Measurements from ENCODE around the gene DOC2A. TPM values are rescaled to one million over a fixed set of nuclear protein-coding genes. Genes with fewer than 3 reads are reported as not detected.
A peak's percentile ranks its signal among the peaks of the same experiment; 100 is the strongest.

Gene DOC2A
- polyA plus RNA-seq, 1 donor from 2014 or later: 7.3 TPM

DNA sequence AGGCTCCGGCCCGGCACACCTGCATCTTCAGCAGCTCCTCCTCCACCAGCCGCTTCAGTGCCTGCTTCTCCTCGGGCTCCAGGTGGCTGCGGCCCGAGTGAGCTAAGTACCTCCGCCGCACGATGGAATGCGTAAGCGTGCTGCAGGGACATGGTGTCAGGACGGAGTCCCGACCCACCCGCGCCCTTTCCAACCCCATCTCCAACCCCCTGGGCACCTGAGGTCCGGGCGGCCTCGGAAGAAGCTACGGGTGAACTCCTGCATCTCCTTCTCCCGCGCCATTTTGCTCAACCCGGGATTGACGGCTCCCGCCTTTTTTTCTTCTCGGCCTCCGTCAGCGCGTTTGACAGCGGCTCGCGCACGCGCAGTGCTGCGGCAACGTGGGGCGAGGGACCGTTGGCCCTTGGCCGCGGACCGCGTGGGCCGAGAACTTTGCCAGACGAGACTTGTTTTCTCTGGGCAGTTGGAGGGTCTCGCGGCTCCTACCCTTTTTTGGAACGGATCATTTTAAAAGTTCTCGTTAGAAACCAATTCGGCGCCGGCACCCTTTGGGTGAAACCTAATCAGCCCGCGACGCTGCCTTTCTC lies 15.4 kb downstream of the DOC2A start, which contains the start of gene HIRIP3:
Gene HIRIP3 (minus strand): TSS at position 294 of the 587 bp plus-strand sequence. CDS start 12 bp downstream, at position 282.
- peaks cover 7% of the 10 kb centered on the region for H3K79me2 ChIP-seq (replicated peaks; ENCODE audit: insufficient read depth, low read length)
- H3K27ac ChIP-seq (ENCODE audit: low read length): peak within 1 kb of the TSS; percentile 97
- H3F3A ChIP-seq (ENCODE audit: insufficient read depth, low read length, poor library complexity, severe bottlenecking): no peaks in the 10 kb centered on the region
- H3K4me3 ChIP-seq (ENCODE audit: low read length): peak within 1 kb of the TSS; percentile 94
- no peak for TF ChIP-seq EZH2 (IDR thresholded peaks at IDR 0.05; ENCODE audit: borderline replicate concordance, insufficient read depth, low read length, poor library complexity, severe bottlenecking)
- TF ChIP-seq TAF1 (IDR thresholded peaks at IDR 0.05; ENCODE audit: low read depth): peak; percentile 73
- no peak for TF ChIP-seq RAD21 (conservative IDR thresholded peaks at IDR 0.05)
- TF ChIP-seq MXI1 (conservative IDR thresholded peaks at IDR 0.05; ENCODE audit: poor library complexity, severe bottlenecking): peak; percentile 94
- no peak for TF ChIP-seq EP300 (conservative IDR thresholded peaks at IDR 0.05; ENCODE audit: poor library complexity, severe bottlenecking)
- TF ChIP-seq, protein P1, sequence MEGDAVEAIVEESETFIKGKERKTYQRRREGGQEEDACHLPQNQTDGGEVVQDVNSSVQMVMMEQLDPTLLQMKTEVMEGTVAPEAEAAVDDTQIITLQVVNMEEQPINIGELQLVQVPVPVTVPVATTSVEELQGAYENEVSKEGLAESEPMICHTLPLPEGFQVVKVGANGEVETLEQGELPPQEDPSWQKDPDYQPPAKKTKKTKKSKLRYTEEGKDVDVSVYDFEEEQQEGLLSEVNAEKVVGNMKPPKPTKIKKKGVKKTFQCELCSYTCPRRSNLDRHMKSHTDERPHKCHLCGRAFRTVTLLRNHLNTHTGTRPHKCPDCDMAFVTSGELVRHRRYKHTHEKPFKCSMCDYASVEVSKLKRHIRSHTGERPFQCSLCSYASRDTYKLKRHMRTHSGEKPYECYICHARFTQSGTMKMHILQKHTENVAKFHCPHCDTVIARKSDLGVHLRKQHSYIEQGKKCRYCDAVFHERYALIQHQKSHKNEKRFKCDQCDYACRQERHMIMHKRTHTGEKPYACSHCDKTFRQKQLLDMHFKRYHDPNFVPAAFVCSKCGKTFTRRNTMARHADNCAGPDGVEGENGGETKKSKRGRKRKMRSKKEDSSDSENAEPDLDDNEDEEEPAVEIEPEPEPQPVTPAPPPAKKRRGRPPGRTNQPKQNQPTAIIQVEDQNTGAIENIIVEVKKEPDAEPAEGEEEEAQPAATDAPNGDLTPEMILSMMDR (IDR thresholded peaks at IDR 0.05; ENCODE audit: poor library complexity, severe bottlenecking): no peak
- peak; percentile 30 for TF ChIP-seq SMC3 (conservative IDR thresholded peaks at IDR 0.05; ENCODE audit: poor library complexity)
- peak; percentile 48 for TF ChIP-seq POLR2AphosphoS5 (IDR thresholded peaks at IDR 0.05)
- TF ChIP-seq, protein P2, sequence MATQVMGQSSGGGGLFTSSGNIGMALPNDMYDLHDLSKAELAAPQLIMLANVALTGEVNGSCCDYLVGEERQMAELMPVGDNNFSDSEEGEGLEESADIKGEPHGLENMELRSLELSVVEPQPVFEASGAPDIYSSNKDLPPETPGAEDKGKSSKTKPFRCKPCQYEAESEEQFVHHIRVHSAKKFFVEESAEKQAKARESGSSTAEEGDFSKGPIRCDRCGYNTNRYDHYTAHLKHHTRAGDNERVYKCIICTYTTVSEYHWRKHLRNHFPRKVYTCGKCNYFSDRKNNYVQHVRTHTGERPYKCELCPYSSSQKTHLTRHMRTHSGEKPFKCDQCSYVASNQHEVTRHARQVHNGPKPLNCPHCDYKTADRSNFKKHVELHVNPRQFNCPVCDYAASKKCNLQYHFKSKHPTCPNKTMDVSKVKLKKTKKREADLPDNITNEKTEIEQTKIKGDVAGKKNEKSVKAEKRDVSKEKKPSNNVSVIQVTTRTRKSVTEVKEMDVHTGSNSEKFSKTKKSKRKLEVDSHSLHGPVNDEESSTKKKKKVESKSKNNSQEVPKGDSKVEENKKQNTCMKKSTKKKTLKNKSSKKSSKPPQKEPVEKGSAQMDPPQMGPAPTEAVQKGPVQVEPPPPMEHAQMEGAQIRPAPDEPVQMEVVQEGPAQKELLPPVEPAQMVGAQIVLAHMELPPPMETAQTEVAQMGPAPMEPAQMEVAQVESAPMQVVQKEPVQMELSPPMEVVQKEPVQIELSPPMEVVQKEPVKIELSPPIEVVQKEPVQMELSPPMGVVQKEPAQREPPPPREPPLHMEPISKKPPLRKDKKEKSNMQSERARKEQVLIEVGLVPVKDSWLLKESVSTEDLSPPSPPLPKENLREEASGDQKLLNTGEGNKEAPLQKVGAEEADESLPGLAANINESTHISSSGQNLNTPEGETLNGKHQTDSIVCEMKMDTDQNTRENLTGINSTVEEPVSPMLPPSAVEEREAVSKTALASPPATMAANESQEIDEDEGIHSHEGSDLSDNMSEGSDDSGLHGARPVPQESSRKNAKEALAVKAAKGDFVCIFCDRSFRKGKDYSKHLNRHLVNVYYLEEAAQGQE (IDR thresholded peaks at IDR 0.05; ENCODE audit: borderline replicate concordance): peak; percentile 80
- peak within 1 kb of the TSS; percentile 96 for H2AFZ ChIP-seq (ENCODE audit: low read depth, low read length)
- no peaks in the 10 kb centered on the region for H4K20me1 ChIP-seq (ENCODE audit: insufficient read depth)
- no peaks in the 10 kb centered on the region for H3K9me2 ChIP-seq (ENCODE audit: insufficient read depth, low read length)
- H3K9me3 ChIP-seq (ENCODE audit: low read length): no peaks in the 10 kb centered on the region
- H3K27me3 ChIP-seq (ENCODE audit: insufficient read depth, low read depth, low read length): no peaks in the 10 kb centered on the region
- peak within 1 kb of the TSS; percentile 96 for H3K9ac ChIP-seq (ENCODE audit: low read length)
- peak within 1 kb of the TSS; percentile 80 for H3K4me2 ChIP-seq (ENCODE audit: low read length)
- H3K36me3 ChIP-seq (ENCODE audit: insufficient read depth, low read length): no peaks in the 10 kb centered on the region

DNA sequence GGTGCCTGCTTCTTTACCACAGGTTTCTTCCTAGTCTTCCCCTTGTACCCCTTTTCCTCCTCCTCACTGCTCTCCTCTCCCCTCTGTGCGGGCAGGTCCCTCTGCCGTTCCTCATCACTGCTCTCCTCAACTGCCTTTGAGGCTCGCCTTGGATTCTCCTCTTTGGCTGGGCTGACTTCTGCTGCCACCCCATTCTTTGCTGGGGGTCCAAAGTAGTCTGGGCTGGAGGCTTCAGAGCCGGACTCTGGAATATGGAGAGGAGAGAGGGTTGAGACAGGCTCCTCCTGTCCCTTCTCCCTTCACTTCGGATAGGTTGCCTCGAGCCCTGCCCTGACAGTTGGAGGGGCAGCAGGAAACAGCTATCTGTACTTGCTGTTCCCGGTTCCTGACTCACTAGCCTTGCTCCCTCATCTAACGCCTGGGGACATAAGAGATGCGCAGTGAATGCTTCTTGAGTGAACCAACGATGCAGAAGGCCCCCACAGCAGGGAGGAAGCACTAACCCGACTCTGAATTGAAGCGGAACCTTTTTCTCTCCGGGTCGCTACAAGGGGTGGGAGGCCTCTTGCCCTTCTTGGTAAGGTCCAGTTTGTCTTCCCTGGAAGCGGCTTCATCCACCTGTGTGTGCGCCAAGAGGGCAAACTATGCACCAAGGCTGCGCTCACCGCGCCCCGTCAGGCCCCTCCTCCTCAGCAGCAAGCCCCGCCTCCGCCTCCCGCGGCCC lies 16.1 kb downstream of the DOC2A start:
- no peaks in the 10 kb centered on the region for H4K20me1 ChIP-seq (ENCODE audit: insufficient read depth)
- no peak for TF ChIP-seq EP300 (conservative IDR thresholded peaks at IDR 0.05; ENCODE audit: poor library complexity, severe bottlenecking)
- TF ChIP-seq, protein P1 (IDR thresholded peaks at IDR 0.05; ENCODE audit: poor library complexity, severe bottlenecking): no peak
- no peak for TF ChIP-seq RAD21 (conservative IDR thresholded peaks at IDR 0.05)
- no peak for TF ChIP-seq MXI1 (conservative IDR thresholded peaks at IDR 0.05; ENCODE audit: poor library complexity, severe bottlenecking)
- TF ChIP-seq SMC3 (conservative IDR thresholded peaks at IDR 0.05; ENCODE audit: poor library complexity): no peak
- TF ChIP-seq POLR2AphosphoS5 (IDR thresholded peaks at IDR 0.05): no peak
- TF ChIP-seq, protein P2 (IDR thresholded peaks at IDR 0.05; ENCODE audit: borderline replicate concordance): no peak
- TF ChIP-seq EZH2 (IDR thresholded peaks at IDR 0.05; ENCODE audit: borderline replicate concordance, insufficient read depth, low read length, poor library complexity, severe bottlenecking): no peak
- TF ChIP-seq TAF1 (IDR thresholded peaks at IDR 0.05; ENCODE audit: low read depth): no peak
- no peaks in the 10 kb centered on the region for H3K27me3 ChIP-seq (ENCODE audit: insufficient read depth, low read depth, low read length)
- peak overlapping the region; percentile 96 for H2AFZ ChIP-seq (ENCODE audit: low read depth, low read length)
- no peaks in the 10 kb centered on the region for H3K9me2 ChIP-seq (ENCODE audit: insufficient read depth, low read length)
- no peaks in the 10 kb centered on the region for H3F3A ChIP-seq (ENCODE audit: insufficient read depth, low read length, poor library complexity, severe bottlenecking)
- H3K27ac ChIP-seq (ENCODE audit: low read length): peak overlapping the region; percentile 97
- no peaks in the 10 kb centered on the region for H3K9me3 ChIP-seq (ENCODE audit: low read length)
- peak overlapping the region; percentile 94 for H3K4me3 ChIP-seq (ENCODE audit: low read length)
- H3K79me2 ChIP-seq (replicated peaks; ENCODE audit: insufficient read depth, low read length): peaks cover 7% of the 10 kb centered on the region
- H3K9ac ChIP-seq (ENCODE audit: low read length): peak overlapping the region; percentile 96
- H3K4me2 ChIP-seq (ENCODE audit: low read length): peak overlapping the region; percentile 61
- H3K36me3 ChIP-seq (ENCODE audit: insufficient read depth, low read length): no peaks in the 10 kb centered on the region

Data from neural cell (in vitro differentiated cells).